Stimulated activated CD4-positive, alpha-beta T cell treated with anti-CD3 and anti-CD28 coated beads, Interleukin-12 subunit alpha, Interleukin-12 subunit beta, amount 100 ng/mL, for 48 hours (primary cell): Measurements from ENCODE around the gene ULK3.
"Not testable (repeated sequence)": the region's sequence is repeated elsewhere in the genome, so short reads cannot be mapped to it uniquely, and the experiment has no call there.

Experiments used
- DNase-seq, 3 donors: peaks; one replicate each; pipeline ENCODE4 v3.0.0-alpha.2; 2020; ENCODE audit warnings: low read depth in 2 of 3, low spot score in 1 of 3

Gene ULK3, protein sequence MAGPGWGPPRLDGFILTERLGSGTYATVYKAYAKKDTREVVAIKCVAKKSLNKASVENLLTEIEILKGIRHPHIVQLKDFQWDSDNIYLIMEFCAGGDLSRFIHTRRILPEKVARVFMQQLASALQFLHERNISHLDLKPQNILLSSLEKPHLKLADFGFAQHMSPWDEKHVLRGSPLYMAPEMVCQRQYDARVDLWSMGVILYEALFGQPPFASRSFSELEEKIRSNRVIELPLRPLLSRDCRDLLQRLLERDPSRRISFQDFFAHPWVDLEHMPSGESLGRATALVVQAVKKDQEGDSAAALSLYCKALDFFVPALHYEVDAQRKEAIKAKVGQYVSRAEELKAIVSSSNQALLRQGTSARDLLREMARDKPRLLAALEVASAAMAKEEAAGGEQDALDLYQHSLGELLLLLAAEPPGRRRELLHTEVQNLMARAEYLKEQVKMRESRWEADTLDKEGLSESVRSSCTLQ

DNA sequence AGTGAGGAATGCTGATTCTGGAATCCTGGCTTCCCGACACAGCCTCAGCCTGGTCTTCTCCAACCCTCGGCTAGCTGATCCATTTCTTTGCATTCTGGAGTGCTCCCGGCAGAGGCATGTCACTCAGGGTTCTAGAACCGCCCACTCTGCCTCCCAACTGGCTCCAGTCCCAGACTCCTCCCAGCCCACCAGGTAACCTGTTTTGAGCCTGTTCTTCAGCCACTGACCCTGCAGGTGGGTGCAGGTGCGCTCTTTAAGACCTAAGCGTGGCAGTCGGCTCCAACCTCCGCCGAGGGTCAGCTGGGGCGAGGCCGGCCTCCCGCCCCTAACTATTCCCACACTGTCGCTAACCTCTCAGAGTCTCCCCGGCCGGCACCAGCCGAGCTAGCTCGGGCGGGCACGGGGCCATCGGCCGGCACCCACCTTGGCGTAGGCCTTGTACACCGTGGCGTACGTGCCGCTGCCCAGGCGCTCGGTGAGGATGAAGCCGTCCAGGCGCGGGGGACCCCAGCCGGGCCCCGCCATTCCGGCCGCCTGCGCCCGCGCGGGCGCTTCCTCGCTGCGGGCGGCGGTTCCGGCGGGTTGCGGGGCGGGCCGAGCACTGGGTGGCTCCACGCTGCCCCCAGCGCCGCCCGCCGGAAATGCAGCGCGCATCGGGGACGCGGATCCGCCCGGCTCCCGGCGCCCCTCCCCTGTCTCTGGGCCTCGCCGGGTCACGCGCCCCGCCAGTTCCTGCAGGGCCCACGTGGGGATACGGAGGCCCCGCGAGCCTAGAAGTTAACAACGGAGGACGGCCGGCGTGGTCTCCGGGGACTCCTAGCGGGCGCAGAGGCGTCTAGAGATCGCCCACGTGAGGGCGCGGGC lies at the start of gene ULK3:
Gene ULK3, minus strand, starts transcription at position 576 of the 864 bp plus-strand sequence. Its CDS starts 51 bp downstream, at position 525.
- peak; percentile 85 to 91 (median 90) for DNase-seq

DNA sequence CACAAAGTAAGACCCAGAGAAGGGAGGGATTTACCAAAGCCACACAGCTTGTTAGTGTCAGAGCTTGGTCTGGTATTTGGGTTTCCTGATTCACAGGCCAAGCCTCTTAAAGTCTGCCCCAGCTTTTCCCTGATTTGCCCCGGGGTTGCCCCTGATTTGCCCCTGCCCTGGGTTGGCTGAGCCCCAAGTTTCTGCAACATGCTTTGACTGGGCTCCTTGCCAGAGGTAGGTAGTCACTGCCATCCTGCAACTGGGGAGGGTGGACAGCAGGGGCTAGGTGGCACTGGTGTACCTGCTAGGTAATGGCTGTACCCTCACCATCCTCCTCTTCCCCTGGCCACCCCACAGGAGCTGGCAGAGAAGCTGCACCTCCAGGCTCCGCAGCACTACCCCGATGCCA lies 49.4 kb upstream of the ULK3 start:
- no peak for DNase-seq

DNA sequence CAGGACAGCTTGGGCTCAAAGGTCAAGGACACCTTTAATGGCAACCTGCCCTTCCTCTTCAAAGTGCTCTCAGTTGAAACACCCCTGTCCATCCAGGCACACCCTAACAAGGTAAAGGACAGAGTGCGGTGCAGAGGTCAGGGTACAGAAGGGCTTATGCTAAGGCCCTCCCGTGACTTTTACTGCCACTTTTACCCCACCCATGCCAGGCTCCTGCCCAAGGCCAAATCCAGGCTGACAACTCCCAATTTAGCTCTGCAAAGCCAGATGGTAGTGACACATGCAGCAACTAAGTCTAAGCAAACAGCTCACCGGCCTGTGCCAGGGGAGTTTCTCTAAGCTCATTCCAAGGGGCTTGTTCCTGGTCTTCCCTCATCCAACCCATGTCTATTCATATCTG lies 48.5 kb upstream of the ULK3 start:
- DNase-seq, result no peak

DNA sequence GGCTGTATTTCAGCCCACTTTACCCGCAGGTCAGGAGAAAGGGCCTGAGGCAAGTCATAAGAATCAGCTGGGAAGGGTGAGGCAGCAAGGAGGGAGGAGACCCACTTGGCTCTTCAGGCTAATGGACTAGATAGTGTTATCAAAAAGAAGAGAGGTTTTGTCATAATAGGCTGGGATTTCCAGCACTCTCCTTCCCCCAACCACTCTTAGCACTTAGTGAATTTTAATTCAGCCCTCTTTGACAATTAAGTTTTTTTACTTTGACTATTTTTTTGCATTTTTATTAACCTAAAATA lies 47.7 kb upstream of the ULK3 start:
- no peak for DNase-seq

DNA sequence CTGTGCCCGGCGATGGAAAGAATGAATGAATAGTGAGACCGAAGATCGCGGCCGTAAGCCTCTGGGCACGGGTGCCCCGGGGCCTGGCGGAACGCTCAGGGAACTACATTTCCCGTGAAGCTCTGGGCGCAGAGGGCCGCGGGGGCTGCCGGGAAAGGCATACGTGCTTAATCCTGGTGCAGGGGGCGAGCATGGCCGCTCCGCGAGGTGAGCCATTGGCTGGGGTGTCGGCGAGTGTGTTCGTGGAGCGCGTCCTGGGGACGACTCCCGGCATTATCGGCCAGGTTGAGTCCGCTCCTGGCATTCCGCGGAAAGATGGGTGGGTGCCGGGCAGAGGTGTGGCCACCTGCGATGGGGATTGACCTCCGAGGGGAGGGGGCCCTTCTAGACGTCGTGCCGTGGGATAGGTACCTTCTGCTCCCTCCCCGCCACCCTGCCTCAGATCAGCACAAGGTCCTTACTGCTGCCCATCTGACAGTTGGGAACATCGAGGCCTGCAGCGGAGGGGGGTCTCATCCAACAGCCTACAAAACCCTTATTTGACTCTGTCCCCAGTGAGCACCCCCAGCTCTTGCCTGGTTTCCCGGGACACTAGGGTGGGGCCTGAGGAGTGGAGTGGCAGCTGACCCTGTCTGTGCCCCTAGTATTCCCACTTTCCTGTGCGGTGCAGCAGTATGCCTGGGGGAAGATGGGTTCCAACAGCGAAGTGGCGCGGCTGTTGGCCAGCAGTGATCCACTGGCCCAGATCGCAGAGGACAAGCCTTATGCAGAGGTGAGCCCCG lies 47.1 kb upstream of the ULK3 start, which contains the start of gene MPI:
Gene MPI, plus strand, starts transcription at position 160 of the 782 bp plus-strand sequence. Its CDS starts 32 bp downstream, at position 192.
- peak; percentile 86 to 88 (median 86) for DNase-seq

DNA sequence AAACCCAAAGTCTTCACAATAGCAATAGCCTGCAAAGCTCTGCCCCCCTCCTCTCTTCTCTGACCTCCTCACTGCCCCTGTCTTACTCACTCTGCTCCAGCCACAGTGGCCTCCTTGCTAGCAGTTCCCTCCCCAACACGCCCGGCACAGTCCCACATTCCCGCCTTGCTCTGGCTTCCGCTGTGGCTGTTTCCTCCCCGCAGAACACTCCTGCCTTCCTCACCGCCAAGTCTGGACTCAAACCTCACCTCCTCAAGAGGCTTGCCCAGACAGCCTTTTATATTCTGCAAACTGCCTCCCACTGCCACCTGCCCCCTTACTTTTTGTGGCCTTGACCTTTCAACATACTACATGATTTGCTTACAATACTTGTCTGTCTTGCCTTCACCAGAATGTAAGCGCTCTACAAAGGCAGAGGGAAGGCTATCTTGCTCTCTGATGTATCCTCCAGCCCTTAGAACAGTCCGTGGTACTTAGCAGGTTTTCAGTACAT lies 46.5 kb upstream of the ULK3 start:
- no peak for DNase-seq

DNA sequence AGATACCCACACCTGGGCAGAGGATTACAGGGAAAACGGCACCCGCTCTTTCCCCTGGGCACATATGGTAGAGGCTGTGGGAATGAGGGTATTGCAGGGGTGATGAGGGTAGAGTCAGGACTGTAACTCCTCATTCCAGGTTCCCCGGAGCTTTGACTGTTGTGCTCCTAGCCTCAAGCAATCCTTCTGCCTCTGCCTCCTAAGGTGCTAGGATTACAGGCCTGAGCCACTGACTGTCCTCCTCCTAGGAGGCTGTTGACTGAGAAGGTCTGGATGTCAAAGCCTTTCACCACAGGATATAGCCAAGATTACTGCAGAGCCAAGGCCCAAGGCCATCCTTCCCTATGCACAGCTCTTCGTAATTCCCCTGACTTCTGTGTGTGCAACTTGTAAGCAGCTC lies 45.8 kb upstream of the ULK3 start:
- no peak for DNase-seq

DNA sequence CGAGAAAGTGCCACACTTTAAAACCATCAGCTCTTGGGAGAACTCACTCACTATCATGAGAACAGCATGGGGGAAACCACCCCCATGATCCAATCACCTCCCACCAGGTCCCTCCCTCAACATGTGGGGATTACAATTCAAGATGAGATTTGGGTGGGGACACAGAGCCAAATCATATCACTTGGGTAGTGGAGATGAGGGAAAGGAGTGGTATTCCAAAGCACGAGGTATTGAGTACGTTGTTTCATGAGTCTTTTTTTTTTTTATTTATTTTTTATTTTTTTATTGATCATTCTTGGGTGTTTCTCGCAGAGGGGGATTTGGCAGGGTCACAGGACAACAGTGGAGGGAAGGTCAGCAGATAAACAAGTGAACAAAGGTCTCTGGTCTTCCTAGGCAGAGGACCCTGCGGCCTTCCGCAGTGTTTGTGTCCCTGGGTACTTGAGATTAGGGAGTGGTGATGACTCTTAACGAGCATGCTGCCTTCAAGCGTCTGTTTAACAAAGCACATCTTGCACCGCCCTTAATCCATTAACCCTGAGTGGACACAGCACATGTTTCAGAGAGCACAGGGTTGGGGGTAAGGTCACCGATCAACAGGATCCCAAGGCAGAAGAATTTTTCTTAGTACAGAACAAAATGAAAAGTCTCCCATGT lies 44.7 kb upstream of the ULK3 start:
- DNase-seq, result not testable (repeated sequence)

DNA sequence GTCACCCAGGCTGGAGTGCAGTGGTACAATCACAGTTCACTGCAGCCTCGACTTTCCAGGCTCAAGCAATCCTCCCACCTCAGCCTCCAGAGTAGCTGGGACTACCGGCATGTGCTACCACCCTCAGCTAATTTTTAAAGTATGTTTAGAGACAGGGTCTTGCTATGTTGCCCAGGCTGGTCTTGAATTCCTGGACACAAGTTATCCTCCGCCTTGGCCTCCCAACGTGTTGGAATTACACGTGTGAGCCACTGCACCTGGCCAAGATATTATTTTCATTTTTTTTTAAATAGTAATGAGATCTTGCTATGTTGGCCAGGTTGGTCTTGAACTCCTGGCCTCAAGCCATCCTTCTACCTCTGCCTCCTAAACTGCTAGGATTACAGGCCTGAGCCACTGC lies 42.5 kb upstream of the ULK3 start:
- no peak for DNase-seq

DNA sequence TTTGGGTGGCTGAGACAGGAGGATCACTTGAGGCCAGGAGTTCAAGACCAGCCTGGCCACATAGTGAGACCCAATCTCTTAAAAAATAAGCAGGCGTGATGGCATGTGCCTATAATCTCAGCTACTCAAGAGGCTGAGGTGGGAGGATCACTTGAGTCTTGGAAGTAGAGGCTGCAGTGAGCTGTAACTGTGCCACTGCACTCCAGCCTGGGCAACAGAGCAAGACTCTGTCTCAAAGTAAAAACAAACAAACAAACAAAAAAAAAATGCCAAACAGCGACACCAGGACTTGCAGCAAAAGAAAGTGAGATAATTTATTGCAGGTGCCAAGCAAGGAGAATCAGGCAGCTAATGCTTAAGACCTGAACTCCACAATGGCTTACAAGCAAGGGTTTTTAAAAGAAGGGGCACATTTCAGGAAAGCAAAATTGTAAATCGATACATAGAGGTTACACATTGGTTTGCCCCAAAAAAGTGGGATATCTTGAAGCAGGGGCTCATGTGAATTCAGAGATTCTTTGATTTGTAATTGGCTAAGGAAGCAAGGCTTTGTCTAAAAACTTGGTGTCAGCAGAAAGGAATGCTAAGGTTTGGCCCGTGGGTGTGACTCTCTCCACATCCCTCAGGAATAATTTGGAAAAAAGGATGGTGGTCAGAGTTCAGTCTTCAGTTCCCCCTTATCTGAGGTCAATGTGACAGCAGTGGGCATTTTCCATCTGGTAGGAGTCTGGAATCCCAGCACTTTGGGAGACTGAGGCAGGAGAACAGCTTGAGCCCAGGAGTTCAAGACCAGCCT lies 41.7 kb upstream of the ULK3 start:
- no peak for DNase-seq

DNA sequence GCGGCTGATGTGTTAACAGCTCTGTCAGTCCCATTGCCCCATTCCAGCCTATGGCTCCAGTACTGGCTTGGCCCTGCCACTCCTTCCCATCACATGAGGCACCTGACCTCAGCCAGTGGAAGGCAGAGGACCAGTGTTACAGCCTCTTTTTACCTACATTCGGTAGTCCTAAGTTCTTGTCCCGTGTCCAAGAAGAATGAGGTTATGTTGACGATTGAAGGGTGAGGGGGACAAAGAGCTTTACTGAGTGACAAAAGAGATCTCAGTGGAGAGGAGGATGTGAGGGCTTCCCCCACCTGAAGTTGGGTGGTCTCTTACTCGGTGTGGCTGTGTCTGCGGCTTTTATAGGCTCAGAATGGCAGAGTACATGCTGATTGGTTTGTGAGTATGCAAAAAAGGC lies 39.6 kb upstream of the ULK3 start:
- no peak for DNase-seq

DNA sequence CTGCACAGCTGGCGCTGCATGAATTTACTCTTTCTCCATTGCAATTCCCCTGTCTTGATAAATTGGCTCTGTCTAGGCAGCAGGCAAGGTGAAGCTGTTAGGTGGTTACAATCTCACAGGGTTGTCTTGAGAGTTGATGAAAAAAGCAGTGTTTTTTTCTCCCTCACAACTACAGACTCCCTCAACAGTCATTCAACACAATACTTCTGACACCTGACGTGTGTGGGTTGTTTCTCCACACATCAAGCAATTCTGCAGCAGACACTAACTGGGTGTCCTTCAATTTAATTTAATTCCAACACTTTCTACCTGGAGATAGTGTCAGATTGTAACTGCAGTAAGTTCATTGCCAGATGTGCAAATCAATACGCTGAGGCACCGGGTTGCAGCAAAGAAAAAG lies 35.3 kb upstream of the ULK3 start:
- no peak for DNase-seq

DNA sequence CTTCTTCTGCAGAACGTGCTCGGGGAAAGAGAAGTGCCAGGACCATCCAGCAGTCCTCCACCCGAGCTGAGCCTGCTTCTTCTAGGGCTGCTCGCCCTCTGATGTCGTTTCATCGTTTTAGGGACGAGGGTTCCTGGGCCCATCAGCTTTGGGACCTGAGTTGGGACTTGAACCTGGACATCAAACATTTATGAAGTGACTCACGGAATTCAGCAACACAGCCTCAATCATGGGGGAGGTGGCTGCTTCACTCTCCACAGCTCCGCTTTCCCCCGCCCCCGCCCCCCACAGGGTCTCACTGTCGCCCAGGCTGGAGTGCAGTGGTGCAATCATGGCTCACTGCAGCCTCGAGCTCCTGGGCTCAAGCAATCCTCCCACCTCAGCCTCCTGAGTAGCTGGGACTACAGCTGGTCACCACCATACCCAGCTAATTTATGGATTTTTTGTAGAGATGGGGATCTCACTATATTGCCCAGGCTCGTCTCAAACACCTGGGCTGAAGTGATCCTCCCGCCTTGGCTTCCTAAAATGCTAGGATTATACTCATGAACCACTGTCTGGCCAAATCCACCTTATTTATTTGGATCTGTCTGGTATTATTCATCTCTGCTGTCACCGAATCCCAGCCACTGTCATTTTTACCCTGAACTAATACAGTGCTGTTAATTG lies 30.9 kb upstream of the ULK3 start:
- no peak for DNase-seq

DNA sequence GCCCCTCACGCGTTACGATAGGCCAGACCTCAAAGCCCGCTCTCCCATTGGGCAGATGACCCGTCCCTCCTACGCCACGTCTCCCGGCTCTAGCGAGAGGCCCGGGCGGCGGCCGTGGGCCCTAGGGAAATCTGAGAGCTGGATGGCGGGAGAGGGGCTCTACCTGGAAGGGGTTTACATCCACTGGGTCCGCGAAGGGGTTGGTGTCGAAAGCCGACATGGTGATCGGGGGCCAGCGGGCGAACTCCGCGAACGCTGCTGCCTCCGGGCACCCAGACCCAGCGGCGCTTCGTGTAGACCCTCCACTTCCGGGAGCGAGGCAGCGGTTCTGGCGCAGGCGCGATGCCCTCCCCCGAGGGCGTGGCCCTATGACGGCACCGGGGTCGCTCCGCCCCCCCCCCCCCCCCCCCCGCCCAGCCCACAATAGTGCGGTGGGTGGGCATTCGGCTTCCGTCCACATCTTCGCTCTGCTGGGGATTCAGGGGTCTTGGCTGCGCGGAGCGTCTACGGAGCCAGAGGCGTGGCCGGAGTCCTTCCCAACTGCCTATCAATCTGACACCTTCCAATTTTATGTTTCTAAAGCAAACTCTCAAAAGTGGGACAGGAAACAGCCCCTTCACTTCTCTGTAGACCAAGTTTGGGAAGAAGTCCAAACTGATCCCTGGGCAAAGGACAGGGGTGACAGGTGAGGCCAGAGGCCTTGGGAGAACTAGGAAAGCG lies 30.2 kb upstream of the ULK3 start, which contains the start of gene SCAMP2:
Gene SCAMP2, minus strand, starts transcription at position 330 of the 720 bp plus-strand sequence. Its CDS starts 110 bp downstream, at position 220.
- DNase-seq, result peak; percentile 81 to 89 (median 86)

DNA sequence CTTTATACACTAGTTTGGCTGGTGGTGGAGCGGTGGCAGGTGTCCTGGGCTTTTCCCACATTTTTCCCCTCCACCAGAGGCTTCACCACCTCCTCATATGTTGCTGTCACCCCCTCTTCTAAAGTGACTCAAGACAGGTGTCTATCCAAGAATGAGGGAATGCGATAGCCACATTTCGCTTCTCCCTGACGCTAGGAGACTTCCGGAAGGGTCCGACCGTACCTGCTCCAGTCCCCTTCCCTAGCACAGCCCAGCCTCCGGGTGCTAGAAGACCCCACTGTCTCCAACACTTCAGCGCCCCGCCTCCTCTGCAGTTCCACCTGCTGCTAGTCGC lies 29.7 kb upstream of the ULK3 start:
- no peak for DNase-seq

DNA sequence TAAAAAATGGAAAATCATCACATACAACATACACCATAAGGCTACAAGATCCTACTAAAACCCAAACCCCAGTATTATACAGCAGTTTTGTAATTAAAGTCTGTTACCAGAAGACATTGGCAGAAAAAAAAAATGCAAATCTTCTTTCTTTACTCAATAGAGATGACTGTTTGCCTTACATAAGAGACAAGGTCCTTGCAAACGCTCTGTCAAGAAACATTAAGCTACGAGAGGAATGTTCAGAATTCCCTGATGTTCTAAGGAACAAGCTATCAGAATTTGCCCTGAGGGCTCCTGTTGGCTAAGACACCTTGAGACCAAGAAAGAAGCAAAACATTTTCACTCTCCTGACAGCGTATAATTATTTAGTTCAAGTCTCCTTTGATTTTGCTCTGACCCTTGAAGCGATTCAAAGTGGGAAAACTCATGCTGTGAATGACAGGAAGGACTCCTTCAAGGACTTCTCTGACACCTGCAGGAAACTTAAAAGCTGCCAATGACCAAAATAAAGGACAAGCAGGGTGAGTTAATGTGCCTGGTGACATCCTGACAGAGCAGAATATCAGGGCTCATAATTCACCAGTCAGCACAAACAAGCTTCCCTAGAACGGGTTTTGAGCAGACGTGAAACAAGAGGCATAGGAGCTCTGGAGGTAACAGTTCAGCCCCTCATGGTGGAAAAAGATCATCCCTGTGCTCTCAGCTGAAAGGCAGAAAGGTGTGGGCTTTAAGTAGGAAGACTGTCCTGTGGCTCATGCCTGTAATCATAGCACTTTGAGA lies 27.7 kb upstream of the ULK3 start:
- no peak for DNase-seq

DNA sequence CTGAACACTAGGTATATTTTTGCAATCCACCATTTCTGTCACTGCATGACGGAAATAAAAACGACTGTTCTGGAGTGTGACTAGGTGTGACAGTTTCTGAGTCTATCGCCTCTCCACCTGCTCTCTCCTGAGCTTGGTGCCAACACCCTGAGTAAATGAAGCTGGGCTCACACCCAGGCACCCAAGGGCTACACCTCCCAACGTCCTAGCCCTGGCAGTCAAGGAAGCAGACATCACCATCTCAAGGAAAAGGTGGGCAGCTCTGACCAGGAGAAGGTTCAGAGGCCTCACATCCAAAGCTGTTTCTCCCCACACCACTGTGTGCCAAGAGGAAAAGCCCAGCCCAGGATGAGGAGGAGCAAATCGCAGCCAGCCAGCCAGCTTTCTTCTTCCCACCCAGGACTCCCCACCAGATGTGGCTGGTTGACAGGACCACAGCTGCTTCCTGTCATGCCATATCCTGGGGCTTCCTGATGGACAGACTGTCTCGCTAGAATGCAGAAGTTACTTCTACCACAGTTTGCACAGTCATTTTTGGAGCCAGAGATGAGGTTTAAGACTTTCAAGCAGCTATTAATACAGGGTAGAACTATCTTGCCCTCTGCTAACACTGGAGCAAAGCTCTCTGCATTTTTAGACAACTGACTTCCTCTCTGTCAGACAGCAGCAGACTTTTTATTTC lies 26.9 kb upstream of the ULK3 start:
- DNase-seq, result peak in 2 of 3 donors; percentile 33 to 41
